Right lobe of liver (tissue), 4 donors: ENCODE results near the gene CNNM1.

Source experiments
- CTCF ChIP-seq, 4 donors: fragments of 200-600 bp in 3 of 4; fragments of 450-650 bp in 1 of 4; IDR thresholded peaks; one replicate each; pipeline versions ENCODE4 v1.5.1 to v1.8.0; 2016 to 2022; ENCODE audit warnings: antibody characterized with exemption in 4 of 4, mild to moderate bottlenecking in 2 of 4
- POLR2A ChIP-seq: fragments of 450-650 bp; IDR thresholded peaks from one replicate; pipeline ENCODE4 v1.6.1; 2017; ENCODE audit warnings: antibody characterized with exemption, mild to moderate bottlenecking
- donor health status: DM: no; HTN: no; CAD: no.
- donor health status: DM: no; HTN: no; CAD: no.
- donor health status: DM: no; HTN: yes; CAD: no.

- no peak for TF ChIP-seq POLR2A
- no peak for TF ChIP-seq CTCF (IDR thresholded peaks at IDR 0.05)
Measured at GRCh38 chr10:99297033-99297432, 32.1 kb upstream of the CNNM1 start.
